RWPE2 (cell line): ENCODE data around the gene SSX2IP.
"Not testable (repeated sequence)": the region's sequence is repeated elsewhere in the genome, so short reads cannot be mapped to it uniquely, and the experiment has no call there.

Experiments
- ATAC-seq: fragments of 200-7000 bp; cut with Tn5 transposase; 3 replicates; pipeline ENCODE4 v1.9.1; 2021; ENCODE audit warnings: low read depth
- DNase-seq: peaks from one replicate; pipeline ENCODE4 v3.0.0-alpha.2; 2020; ENCODE audit warnings: low spot score
- H3K27ac ChIP-seq: fragments of 450-650 bp; 2 replicates; pipeline ENCODE4 v1.5.1; 2017; ENCODE audit warnings: mild to moderate bottlenecking; ENCODE audit not compliant: poor library complexity, severe bottlenecking
- H3K27me3 ChIP-seq: fragments of 250-450 bp; sonication (Bioruptor Pico); 2 replicates; pipeline ENCODE4 v1.5.1; 2021; ENCODE audit warnings: mild to moderate bottlenecking, moderate library complexity; ENCODE audit not compliant: insufficient read depth, poor library complexity, severe bottlenecking
- H3K36me3 ChIP-seq: fragments of 250-450 bp; sonication (Bioruptor Pico); 2 replicates; pipeline ENCODE4 v1.5.1; 2020; ENCODE audit warnings: low read depth, mild to moderate bottlenecking, moderate library complexity
- H3K4me1 ChIP-seq: fragments of 250-450 bp; sonication (Bioruptor Pico); 2 replicates; pipeline ENCODE4 v1.5.1; 2021; ENCODE audit warnings: mild to moderate bottlenecking, moderate library complexity; ENCODE audit not compliant: insufficient read depth, poor library complexity, severe bottlenecking
- H3K4me3 ChIP-seq: fragments of 250-450 bp; sonication (Bioruptor Pico); 2 replicates; pipeline ENCODE4 v1.5.1; 2021; ENCODE audit warnings: mild to moderate bottlenecking, moderate library complexity; ENCODE audit not compliant: severe bottlenecking
- H3K9me3 ChIP-seq: fragments of 250-450 bp; sonication (Bioruptor Pico); 2 replicates; pipeline ENCODE4 v1.5.1; 2021; ENCODE audit warnings: mild to moderate bottlenecking, moderate library complexity; ENCODE audit not compliant: severe bottlenecking
- TF ChIP-seq, protein P1 (sequence below): fragments of 450-650 bp; IDR thresholded peaks from one replicate; pipeline ENCODE4 v1.5.1; 2017; ENCODE audit warnings: mild to moderate bottlenecking, moderate library complexity; ENCODE audit not compliant: poor library complexity, severe bottlenecking

SSX2IP gene

DNA sequence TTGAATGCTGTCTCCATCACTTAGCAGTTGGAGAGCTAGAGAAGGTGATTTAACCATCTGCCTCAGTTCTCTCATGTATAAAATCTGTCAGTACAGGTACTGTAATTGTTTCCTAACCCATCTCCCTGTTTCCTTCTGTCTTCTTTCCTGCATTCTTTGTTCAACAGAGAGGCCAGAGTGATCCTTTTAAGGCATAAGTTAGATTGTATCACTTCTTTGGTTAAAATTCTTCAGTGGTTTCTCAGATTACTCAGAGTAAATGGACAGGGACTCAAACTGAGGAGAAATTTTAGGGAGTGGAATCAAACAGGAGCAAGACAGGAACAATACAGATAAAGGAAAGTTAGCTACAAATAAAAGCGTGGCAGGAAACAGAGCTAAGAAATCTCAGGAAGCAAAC is 45.2 kb upstream of the SSX2IP start:
- Histone ChIP-seq H3K9me3 (no peaks in the 10 kb centered on the region), H3K4me1 (no peaks in the 10 kb centered on the region), H3K27me3 (no peaks in the 10 kb centered on the region), H3K36me3 (no peaks in the 10 kb centered on the region), H3K27ac (no peak overlapping the region), H3K4me3 (no peak overlapping the region)
- TF ChIP-seq, protein P1, sequence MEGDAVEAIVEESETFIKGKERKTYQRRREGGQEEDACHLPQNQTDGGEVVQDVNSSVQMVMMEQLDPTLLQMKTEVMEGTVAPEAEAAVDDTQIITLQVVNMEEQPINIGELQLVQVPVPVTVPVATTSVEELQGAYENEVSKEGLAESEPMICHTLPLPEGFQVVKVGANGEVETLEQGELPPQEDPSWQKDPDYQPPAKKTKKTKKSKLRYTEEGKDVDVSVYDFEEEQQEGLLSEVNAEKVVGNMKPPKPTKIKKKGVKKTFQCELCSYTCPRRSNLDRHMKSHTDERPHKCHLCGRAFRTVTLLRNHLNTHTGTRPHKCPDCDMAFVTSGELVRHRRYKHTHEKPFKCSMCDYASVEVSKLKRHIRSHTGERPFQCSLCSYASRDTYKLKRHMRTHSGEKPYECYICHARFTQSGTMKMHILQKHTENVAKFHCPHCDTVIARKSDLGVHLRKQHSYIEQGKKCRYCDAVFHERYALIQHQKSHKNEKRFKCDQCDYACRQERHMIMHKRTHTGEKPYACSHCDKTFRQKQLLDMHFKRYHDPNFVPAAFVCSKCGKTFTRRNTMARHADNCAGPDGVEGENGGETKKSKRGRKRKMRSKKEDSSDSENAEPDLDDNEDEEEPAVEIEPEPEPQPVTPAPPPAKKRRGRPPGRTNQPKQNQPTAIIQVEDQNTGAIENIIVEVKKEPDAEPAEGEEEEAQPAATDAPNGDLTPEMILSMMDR = no peak
- DNase-seq = no peak
- ATAC-seq = no peak

DNA sequence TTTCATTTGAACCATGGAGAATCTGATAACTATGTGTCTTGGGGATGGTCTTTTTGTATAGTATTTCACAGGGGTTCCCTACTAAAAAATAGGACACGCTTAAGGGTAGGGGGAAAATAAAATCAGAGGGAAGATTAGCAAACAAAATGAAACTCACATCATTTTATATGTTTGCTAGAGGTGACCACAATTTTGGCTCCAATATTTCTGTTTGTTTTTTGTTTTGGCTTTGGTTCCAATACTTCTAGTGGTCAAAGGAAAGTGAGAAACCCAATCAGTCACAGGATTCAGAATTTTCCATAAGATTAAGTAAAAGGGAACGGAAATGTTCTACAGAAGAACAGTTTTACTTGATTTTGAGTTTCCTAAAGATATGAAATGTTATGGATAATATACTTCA is 42.3 kb upstream of the SSX2IP start:
- ATAC-seq (no peak), DNase-seq (no peak)
- Histone ChIP-seq H3K36me3 (no peaks in the 10 kb centered on the region), H3K27ac (no peak overlapping the region), H3K4me1 (no peaks in the 10 kb centered on the region), H3K9me3 (no peaks in the 10 kb centered on the region), H3K4me3 (no peak overlapping the region), H3K27me3 (no peaks in the 10 kb centered on the region)
- TF ChIP-seq, protein P1 = no peak

GRCh38 chr1:84731519-84731918 is 41.3 kb upstream of the SSX2IP start:
- no peaks in the 10 kb centered on the region for H3K27me3 ChIP-seq
- no peaks in the 10 kb centered on the region for H3K36me3 ChIP-seq
- H3K4me3 ChIP-seq = no peak overlapping the region
- TF ChIP-seq, protein P1 = no peak
- peaks cover 9% of the 10 kb centered on the region for H3K4me1 ChIP-seq
- H3K27ac ChIP-seq = no peak overlapping the region
- ATAC-seq = no peak
- H3K9me3 ChIP-seq = no peaks in the 10 kb centered on the region
- DNase-seq = no peak

- H3K27ac ChIP-seq, H3K27me3 ChIP-seq, H3K9me3 ChIP-seq, H3K4me3 ChIP-seq, H3K36me3 ChIP-seq, DNase-seq: not testable (repeated sequence)
- peaks cover 11% of the 10 kb centered on the region for H3K4me1 ChIP-seq
- ATAC-seq = peak; percentile 33; the same call in 2 of the 3 replicates
Observed at GRCh38 chr1:84727711-84728110, 37.5 kb upstream of the SSX2IP start.

- Histone ChIP-seq H3K27me3 (no peaks in the 10 kb centered on the region), H3K9me3 (no peaks in the 10 kb centered on the region), H3K36me3 (no peaks in the 10 kb centered on the region), H3K4me3 (no peak overlapping the region), H3K27ac (peak overlapping the region; percentile 19), H3K4me1 (peaks cover 11% of the 10 kb centered on the region)
- no peak for ATAC-seq
- TF ChIP-seq, protein P1 = no peak
- DNase-seq = no peak
Observed at GRCh38 chr1:84726593-84727499, 36.6 kb upstream of the SSX2IP start.
